B cell (primary cell): ENCODE measurements around the gene ODC1. TPM values are rescaled to one million over a fixed set of nuclear protein-coding genes. Genes with fewer than 3 reads are reported as not detected.

Source experiments
- ATAC-seq: fragments of 200-7000 bp; cut with Tn5 transposase; one replicate; pipeline ENCODE4 v1.10.0; 2021; ENCODE audit warnings: low read depth, mild to moderate bottlenecking, moderate number of reproducible peaks, moderate library complexity
- CTCF ChIA-PET: fragments of 350-600 bp; sonication (Branson Sonifier 250); formaldehyde crosslinking; loops from one replicate; lab custom pipeline; 2021; ENCODE audit warnings: antibody characterized with exemption, inconsistent platforms; lab: Charles Lee
- POLR2A ChIA-PET: fragments of 350-600 bp; sonication (Branson Sonifier 250); formaldehyde crosslinking; loops from one replicate; lab custom pipeline; 2021; ENCODE audit warnings: antibody characterized with exemption; lab: Charles Lee
- DNase-seq: peaks from one replicate; pipeline ENCODE4 v3.0.0; 2013
- H2AFZ ChIP-seq: 2 replicates; pipeline ENCODE4 v1.6.1; 2012; ENCODE audit warnings: mild to moderate bottlenecking, low read depth, low read length; ENCODE audit not compliant: insufficient read depth, poor library complexity, severe bottlenecking
- H3K27ac ChIP-seq, 2 donors: 1 replicate in 1 of 2; 2 replicates in 1 of 2; pipeline ENCODE4 v1.5.1; 2012 to 2013; ENCODE audit warnings: low read length in 2 of 2, mild to moderate bottlenecking in 2 of 2, moderate library complexity in 1 of 2
- H3K27me3 ChIP-seq, 4 experiments: fragments of 200-600 bp in 1 of 4; sonication (generic) in 1 of 4; replicated peaks in 1 of 4; 1 replicate in 2 of 4; 2 replicates in 2 of 4; pipeline versions ENCODE4 v1.6.1 to v1.7.0; 2013 to 2016; ENCODE audit warnings: low read length in 3 of 4, mild to moderate bottlenecking in 2 of 4, mixed read lengths in 1 of 4, moderate library complexity in 1 of 4; ENCODE audit not compliant: insufficient read depth in 4 of 4, control insufficient read depth in 3 of 4; ENCODE audit errors: control extremely low read depth in 1 of 4
- H3K36me3 ChIP-seq, 2 experiments: replicated peaks in 1 of 2; 1 replicate in 1 of 2; 2 replicates in 1 of 2; pipeline versions ENCODE4 v1.6.1 to v1.7.1; 2013; ENCODE audit warnings: low read length in 1 of 2; ENCODE audit not compliant: insufficient read depth in 2 of 2, control insufficient read depth in 1 of 2; ENCODE audit errors: control extremely low read depth in 1 of 2, extremely low read depth in 1 of 2
- H3K4me1 ChIP-seq, 2 donors: fragments of 200-600 bp in 1 of 2; sonication (generic) in 1 of 2; 1 replicate in 1 of 2; 2 replicates in 1 of 2; pipeline versions ENCODE4 v1.5.1 to v1.6.1; 2013 to 2017; ENCODE audit warnings: low read length in 2 of 2; ENCODE audit not compliant: control insufficient read depth in 2 of 2, insufficient read depth in 2 of 2
- H3K4me2 ChIP-seq: replicated peaks from 2 replicates; pipeline ENCODE3; 2012; ENCODE audit warnings: mild to moderate bottlenecking, low read depth, low read length; ENCODE audit not compliant: poor library complexity, severe bottlenecking
- H3K4me3 ChIP-seq, 5 experiments: fragments of 200-600 bp in 1 of 5; sonication (generic) in 1 of 5; 1 replicate in 3 of 5; 2 replicates in 2 of 5; pipeline versions ENCODE4 v1.5.1 to v1.7.0; 2011 to 2016; ENCODE audit warnings: low read length in 4 of 5, mild to moderate bottlenecking in 4 of 5, low read depth in 2 of 5, control low read depth in 1 of 5, moderate library complexity in 1 of 5; ENCODE audit not compliant: insufficient read depth in 1 of 5; ENCODE audit errors: control extremely low read depth in 1 of 5, extremely low read depth in 1 of 5
- H3K79me2 ChIP-seq: fragments of 200-600 bp; sonication (generic); one replicate; pipeline ENCODE4 v1.6.0; 2016; ENCODE audit warnings: low read length; ENCODE audit not compliant: control insufficient read depth, insufficient read depth
- H3K9ac ChIP-seq: fragments of 200-600 bp; sonication (generic); 2 replicates; pipeline ENCODE4 v1.6.1; 2017; ENCODE audit warnings: mild to moderate bottlenecking, low read length, moderate library complexity
- H3K9me3 ChIP-seq, 3 donors: one replicate each; pipeline versions ENCODE4 v1.6.1 to v1.7.1; 2013; ENCODE audit warnings: low read length in 2 of 3; ENCODE audit not compliant: control insufficient read depth in 2 of 3, insufficient read depth in 1 of 3; ENCODE audit errors: control extremely low read depth in 1 of 3
- H4K20me1 ChIP-seq: 2 replicates; pipeline ENCODE4 v1.6.0; 2012; ENCODE audit warnings: mild to moderate bottlenecking, low read length; ENCODE audit not compliant: insufficient read depth, control insufficient read depth, poor library complexity, severe bottlenecking
- H3K27ac Mint-ChIP-seq: one replicate; pipeline ENCODE4 v1.8.0; 2021; ENCODE audit warnings: mixed read lengths
- H3K27me3 Mint-ChIP-seq: one replicate; pipeline ENCODE4 v1.8.0; 2021; ENCODE audit warnings: mixed read lengths
- H3K4me1 Mint-ChIP-seq: one replicate; pipeline ENCODE4 v1.8.0; 2021; ENCODE audit warnings: mixed read lengths
- H3K4me3 Mint-ChIP-seq: one replicate; pipeline ENCODE4 v1.8.0; 2021; ENCODE audit warnings: mixed read lengths
- H3K9me3 Mint-ChIP-seq: one replicate; pipeline ENCODE4 v1.8.0; 2022; ENCODE audit warnings: mixed read lengths; ENCODE audit not compliant: insufficient read depth
- CTCF ChIP-seq: fragments of 200-600 bp; IDR thresholded peaks from one replicate; pipeline ENCODE4 v1.8.0; 2022; ENCODE audit warnings: antibody characterized with exemption, mild to moderate bottlenecking
- EZH2 ChIP-seq: IDR thresholded peaks from 2 replicates; pipeline ENCODE4 v1.6.1; 2012; ENCODE audit warnings: borderline replicate concordance, low read depth, mild to moderate bottlenecking, moderate library complexity, low read length; ENCODE audit not compliant: insufficient read depth, poor library complexity, severe bottlenecking
- WGBS: methylation state at CpG from one replicate; pipeline ENCODE4 v1.1.5; 2013; ENCODE audit warnings: missing lambda C conversion rate; ENCODE audit not compliant: insufficient coverage; 5-methylcytosine and 5-hydroxymethylcytosine counted together
- intact Hi-C: fragments of 100-400 bp; cut with micrococcal nuclease; formaldehyde crosslinking; loops from one replicate; pipeline ENCODE4 v1.10.0; 2022
- polyA plus RNA-seq: library from polyadenylated mRNA; depleted of rRNA; stranded (reverse); fragments of >200 nt; gene quantifications from 2 replicates; pipeline ENCODE4 v1.2.3, GENCODE V29; 2012
- total RNA-seq, 2 donors: library from RNA; stranded (reverse); fragments of 120-200 nt in 1 of 2; gene quantifications; 1 replicate in 1 of 2; 2 replicates in 1 of 2; pipeline versions ENCODE4 v1.2.3 to v1.2.4, GENCODE V29; 2013 to 2022

Gene ODC1
- total and polyA plus RNA-seq, 2 donors (not counting 1 experiment from before 2014, with no cell fraction given) = 88.7 to 171 TPM

GRCh38 chr2:10448576-10449485 is 704 bp upstream of the ODC1 start:
- peak overlapping the region; percentile 86 for H3K4me2 ChIP-seq
- peaks cover 44 to 51% of the 10 kb centered on the region in 2 donors for H3K4me1 ChIP-seq
- Mint-ChIP-seq H3K27ac (peak overlapping the region; percentile 85), H3K4me1 (peaks cover 36% of the 10 kb centered on the region), H3K4me3 (peak overlapping the region; percentile 64), H3K27me3 (no peaks in the 10 kb centered on the region), H3K9me3 (no peaks in the 10 kb centered on the region)
- intact Hi-C loops = loop anchor here (1.0 to 10.0 kb wide), 12 partner anchors 44 to 1306 kb away; partner anchors contain the start of genes ADAM17, CPSF3, GRHL1 and ITGB1BP1
- peak overlapping the region; percentile 61 for H3K9ac ChIP-seq
- H3K36me3 ChIP-seq = peaks cover 3 to 11% of the 10 kb centered on the region in 2 experiments
- TF ChIP-seq EZH2 (no peak), CTCF (no peak)
- no peaks in the 10 kb centered on the region for H3K27me3 ChIP-seq
- H3K9me3 ChIP-seq = peaks cover 0 to 5% (median 0%) of the 10 kb centered on the region in 3 donors
- peak; percentile 96 for DNase-seq
- H2AFZ ChIP-seq = peak overlapping the region; percentile 79
- H4K20me1 ChIP-seq = peaks cover 36% of the 10 kb centered on the region
- peak overlapping the region; percentile 94 to 97 for H3K27ac ChIP-seq
- H3K79me2 ChIP-seq = peaks cover 38% of the 10 kb centered on the region
- ChIA-PET CTCF (interaction anchor here (0.7 to 6.9 kb wide), 11 partner anchors 10 to 465 kb away, joined by 3 to 95 read pairs (median 4); partner anchors contain the start of genes HPCAL1 and RRM2), POLR2A (interaction anchor here (0.7 to 4.2 kb wide), 9 partner anchors 13 to 149 kb away, joined by 3 to 34 read pairs (median 5); partner anchors contain the start of gene HPCAL1)
- peak; percentile 61 for ATAC-seq
- under 1% methylated on average over 70 of the region's 73 CpGs for WGBS
- peak overlapping the region; percentile 15 to 68 (median 57) for H3K4me3 ChIP-seq
